ENCODE results near the gene MAGOHB.

DNA sequence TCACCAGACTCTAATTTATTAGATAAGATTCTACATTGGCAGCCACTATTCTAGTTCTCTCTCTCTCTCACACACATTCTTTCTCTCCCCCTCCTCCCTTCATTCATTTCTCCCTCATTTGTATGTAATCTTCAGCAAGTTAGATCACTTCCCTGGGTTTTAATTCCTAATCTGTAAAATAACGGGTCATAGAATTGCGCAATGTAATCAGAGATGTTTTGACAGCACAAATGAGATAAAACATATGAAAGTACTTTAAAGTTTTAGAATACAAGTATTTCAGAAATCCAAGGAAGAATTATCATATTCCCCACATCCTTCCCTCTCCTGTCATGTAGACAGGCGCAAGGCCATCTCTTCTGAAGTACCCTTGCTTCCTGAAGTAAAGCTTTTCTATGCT, 38.8 kb upstream of the MAGOHB start:
- TF ChIP-seq, protein P1, sequence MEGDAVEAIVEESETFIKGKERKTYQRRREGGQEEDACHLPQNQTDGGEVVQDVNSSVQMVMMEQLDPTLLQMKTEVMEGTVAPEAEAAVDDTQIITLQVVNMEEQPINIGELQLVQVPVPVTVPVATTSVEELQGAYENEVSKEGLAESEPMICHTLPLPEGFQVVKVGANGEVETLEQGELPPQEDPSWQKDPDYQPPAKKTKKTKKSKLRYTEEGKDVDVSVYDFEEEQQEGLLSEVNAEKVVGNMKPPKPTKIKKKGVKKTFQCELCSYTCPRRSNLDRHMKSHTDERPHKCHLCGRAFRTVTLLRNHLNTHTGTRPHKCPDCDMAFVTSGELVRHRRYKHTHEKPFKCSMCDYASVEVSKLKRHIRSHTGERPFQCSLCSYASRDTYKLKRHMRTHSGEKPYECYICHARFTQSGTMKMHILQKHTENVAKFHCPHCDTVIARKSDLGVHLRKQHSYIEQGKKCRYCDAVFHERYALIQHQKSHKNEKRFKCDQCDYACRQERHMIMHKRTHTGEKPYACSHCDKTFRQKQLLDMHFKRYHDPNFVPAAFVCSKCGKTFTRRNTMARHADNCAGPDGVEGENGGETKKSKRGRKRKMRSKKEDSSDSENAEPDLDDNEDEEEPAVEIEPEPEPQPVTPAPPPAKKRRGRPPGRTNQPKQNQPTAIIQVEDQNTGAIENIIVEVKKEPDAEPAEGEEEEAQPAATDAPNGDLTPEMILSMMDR (IDR thresholded peaks at IDR 0.05; ENCODE audit: insufficient read depth, low read length, poor library complexity, severe bottlenecking) = no peak
- no peak for TF ChIP-seq EZH2phosphoT487 (conservative IDR thresholded peaks at IDR 0.05; ENCODE audit: low read length)

All from SU-DHL-6 (cell line).